ENCODE results near the gene TBC1D5.

GRCh38 chr3:17333446-17333845 lies 409.0 kb downstream of the TBC1D5 start:
- TF ChIP-seq GATA1 (IDR thresholded peaks at IDR 0.05; ENCODE audit: low read depth, low read length) (no peak), POLR2A (IDR thresholded peaks at IDR 0.05; ENCODE audit: low read length) (no peak)
